ENCODE results near the gene IGF1R.

DNA sequence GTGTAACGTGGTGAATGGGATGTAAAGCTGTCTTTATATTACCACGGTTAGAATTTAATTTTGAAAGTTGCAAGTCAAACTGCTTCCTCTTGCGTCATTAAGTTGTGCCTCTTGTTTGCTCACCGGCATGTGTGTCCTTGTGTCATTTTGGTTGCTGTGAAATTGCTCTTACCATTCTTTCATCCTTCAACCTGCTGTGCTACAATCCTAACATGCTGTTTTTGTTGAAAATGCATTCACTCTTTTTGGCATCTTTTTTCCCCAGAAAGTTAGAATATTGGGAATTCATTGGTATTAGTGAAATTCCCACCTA is 194.6 kb downstream of the IGF1R start:
- TF ChIP-seq, protein P1, sequence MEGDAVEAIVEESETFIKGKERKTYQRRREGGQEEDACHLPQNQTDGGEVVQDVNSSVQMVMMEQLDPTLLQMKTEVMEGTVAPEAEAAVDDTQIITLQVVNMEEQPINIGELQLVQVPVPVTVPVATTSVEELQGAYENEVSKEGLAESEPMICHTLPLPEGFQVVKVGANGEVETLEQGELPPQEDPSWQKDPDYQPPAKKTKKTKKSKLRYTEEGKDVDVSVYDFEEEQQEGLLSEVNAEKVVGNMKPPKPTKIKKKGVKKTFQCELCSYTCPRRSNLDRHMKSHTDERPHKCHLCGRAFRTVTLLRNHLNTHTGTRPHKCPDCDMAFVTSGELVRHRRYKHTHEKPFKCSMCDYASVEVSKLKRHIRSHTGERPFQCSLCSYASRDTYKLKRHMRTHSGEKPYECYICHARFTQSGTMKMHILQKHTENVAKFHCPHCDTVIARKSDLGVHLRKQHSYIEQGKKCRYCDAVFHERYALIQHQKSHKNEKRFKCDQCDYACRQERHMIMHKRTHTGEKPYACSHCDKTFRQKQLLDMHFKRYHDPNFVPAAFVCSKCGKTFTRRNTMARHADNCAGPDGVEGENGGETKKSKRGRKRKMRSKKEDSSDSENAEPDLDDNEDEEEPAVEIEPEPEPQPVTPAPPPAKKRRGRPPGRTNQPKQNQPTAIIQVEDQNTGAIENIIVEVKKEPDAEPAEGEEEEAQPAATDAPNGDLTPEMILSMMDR (IDR thresholded peaks at IDR 0.05) = no peak
- TF ChIP-seq POLR2A (IDR thresholded peaks at IDR 0.05) = no peak
